Measurements from ENCODE around the gene PRKCA. TPM values are rescaled to one million over a fixed set of nuclear protein-coding genes. Genes with fewer than 3 reads are reported as not detected.

The PRKCA gene
- total RNA-seq, 1 experiment from 2014 or later: 22.6 TPM

- Histone ChIP-seq H3K9me3 (ENCODE audit: low read length) (no peaks in the 10 kb centered on the region), H3K9ac (ENCODE audit: low read length) (no peak overlapping the region), H3K27me3 (ENCODE audit: low read length) (no peaks in the 10 kb centered on the region), H3F3A (ENCODE audit: low read length, unreplicated experiment) (no peaks in the 10 kb centered on the region), H4K20me1 (ENCODE audit: low read length) (0 out of 2 replicates have a peak, but pooled peaks cover 6% of the 10 kb centered on the region), H3K36me3 (ENCODE audit: low read depth, low read length) (no peaks in the 10 kb centered on the region), H3K4me1 (ENCODE audit: insufficient read depth, low read length) (peaks cover 29% of the 10 kb centered on the region), H3K9me2 (replicated peaks; ENCODE audit: low read length) (no peaks in the 10 kb centered on the region), H3K4me3 (ENCODE audit: low read length) (peak overlapping the region; percentile 20; the same call in 1 of the 2 replicates), H3K79me2 (ENCODE audit: low read length) (peaks cover 86% of the 10 kb centered on the region), H3K27ac (ENCODE audit: low read length) (peak overlapping the region; percentile 31), H3K4me2 (ENCODE audit: low read length) (peak overlapping the region; percentile 63), H2AFZ (ENCODE audit: low read length) (no peak overlapping the region)
- ATAC-seq (peak; percentile 28), DNase-seq (no peak)
- CTCF ChIA-PET: interaction anchor here (0.6 to 0.7 kb wide), 4 partner anchors 13 to 244 kb away, joined by 3 read pairs; no protein-coding TSS in a partner anchor
- POLR2A ChIA-PET (ENCODE audit: unreplicated experiment): interaction anchor here (0.5 to 0.6 kb wide), 2 partner anchors 24 to 78 kb away, joined by 3 to 6 read pairs; no protein-coding TSS in a partner anchor
- no TSS peak for BruUV-seq (replicated peaks)
- intact Hi-C loops (cut with micrococcal nuclease): loop anchor here (5.0 kb wide), 1 partner anchor 84 kb away; no protein-coding TSS in a partner anchor
- no peak for TF ChIP-seq EZH2phosphoT487 (IDR thresholded peaks at IDR 0.05; ENCODE audit: borderline replicate concordance, low read length)
- no peak for TF ChIP-seq EZH2 (IDR thresholded peaks at IDR 0.05; ENCODE audit: low read length, unreplicated experiment)
- TF ChIP-seq CTCF (conservative IDR thresholded peaks at IDR 0.05; ENCODE audit: low read depth, low read length): no peak
These were observed 128.7 kb downstream of the PRKCA start for GRCh38 chr17:66430846-66431795.

- Histone ChIP-seq H3K36me3 (ENCODE audit: low read depth, low read length) (no peaks in the 10 kb centered on the region), H3K4me1 (ENCODE audit: insufficient read depth, low read length) (peaks cover 27% of the 10 kb centered on the region), H3K27ac (ENCODE audit: low read length) (peak overlapping the region; percentile 31), H3K4me3 (ENCODE audit: low read length) (peak overlapping the region; percentile 20; the same call in 1 of the 2 replicates), H3K27me3 (ENCODE audit: low read length) (no peaks in the 10 kb centered on the region), H3K4me2 (ENCODE audit: low read length) (peak overlapping the region; percentile 63), H3K9ac (ENCODE audit: low read length) (0 out of 2 replicates have a peak overlapping the region, but pooled peaks have one; percentile 1), H3K79me2 (ENCODE audit: low read length) (peaks cover 87% of the 10 kb centered on the region), H3K9me3 (ENCODE audit: low read length) (no peaks in the 10 kb centered on the region), H2AFZ (ENCODE audit: low read length) (peak overlapping the region; percentile 16; the same call in 1 of the 2 replicates), H3K9me2 (replicated peaks; ENCODE audit: low read length) (no peaks in the 10 kb centered on the region), H4K20me1 (ENCODE audit: low read length) (0 out of 2 replicates have a peak, but pooled peaks cover 6% of the 10 kb centered on the region), H3F3A (ENCODE audit: low read length, unreplicated experiment) (no peaks in the 10 kb centered on the region)
- ChIA-PET CTCF (interaction anchor here (0.6 to 0.7 kb wide), 5 partner anchors 28 to 243 kb away, joined by 3 read pairs; no protein-coding TSS in a partner anchor), POLR2A (ENCODE audit: unreplicated experiment) (interaction anchor here (0.6 to 0.7 kb wide), 5 partner anchors 77 to 1444 kb away, joined by 3 to 4 read pairs (median 3); no protein-coding TSS in a partner anchor)
- ATAC-seq (peak; percentile 94), DNase-seq (peak; percentile 93)
- no TSS peak for BruUV-seq (replicated peaks)
- intact Hi-C loops (cut with micrococcal nuclease): loop anchor here (2.0 to 5.0 kb wide), 2 partner anchors 85 to 193 kb away; no protein-coding TSS in a partner anchor
- TF ChIP-seq EZH2 (IDR thresholded peaks at IDR 0.05; ENCODE audit: low read length, unreplicated experiment) (no peak), CTCF (conservative IDR thresholded peaks at IDR 0.05; ENCODE audit: low read depth, low read length) (no peak), EZH2phosphoT487 (IDR thresholded peaks at IDR 0.05; ENCODE audit: borderline replicate concordance, low read length) (no peak)
These were observed 129.5 kb downstream of the PRKCA start for GRCh38 chr17:66431910-66432309.
